PC-3 (cell line): ENCODE measurements around the gene ANKRD35.

Experiments
- EZH2 ChIP-seq: fragments of 300-600 bp; sonication (generic); IDR thresholded peaks from one replicate; pipeline ENCODE4 v1.6.1; 2017; ENCODE audit warnings: antibody characterized with exemption, mild to moderate bottlenecking, low read length; ENCODE audit not compliant: unreplicated experiment
- EZH2phosphoT487 ChIP-seq: fragments of 300-600 bp; sonication (generic); IDR thresholded peaks from 2 replicates; pipeline ENCODE4 v1.6.1; 2018; ENCODE audit warnings: mild to moderate bottlenecking, antibody characterized with exemption, low read length, borderline replicate concordance
- TF ChIP-seq, protein P1 (sequence below): fragments of 300-600 bp; sonication (generic); conservative IDR thresholded peaks from 2 replicates; pipeline ENCODE4 v1.5.1; 2017; ENCODE audit warnings: antibody characterized with exemption, low read depth, mild to moderate bottlenecking, low read length

- TF ChIP-seq, protein P1, sequence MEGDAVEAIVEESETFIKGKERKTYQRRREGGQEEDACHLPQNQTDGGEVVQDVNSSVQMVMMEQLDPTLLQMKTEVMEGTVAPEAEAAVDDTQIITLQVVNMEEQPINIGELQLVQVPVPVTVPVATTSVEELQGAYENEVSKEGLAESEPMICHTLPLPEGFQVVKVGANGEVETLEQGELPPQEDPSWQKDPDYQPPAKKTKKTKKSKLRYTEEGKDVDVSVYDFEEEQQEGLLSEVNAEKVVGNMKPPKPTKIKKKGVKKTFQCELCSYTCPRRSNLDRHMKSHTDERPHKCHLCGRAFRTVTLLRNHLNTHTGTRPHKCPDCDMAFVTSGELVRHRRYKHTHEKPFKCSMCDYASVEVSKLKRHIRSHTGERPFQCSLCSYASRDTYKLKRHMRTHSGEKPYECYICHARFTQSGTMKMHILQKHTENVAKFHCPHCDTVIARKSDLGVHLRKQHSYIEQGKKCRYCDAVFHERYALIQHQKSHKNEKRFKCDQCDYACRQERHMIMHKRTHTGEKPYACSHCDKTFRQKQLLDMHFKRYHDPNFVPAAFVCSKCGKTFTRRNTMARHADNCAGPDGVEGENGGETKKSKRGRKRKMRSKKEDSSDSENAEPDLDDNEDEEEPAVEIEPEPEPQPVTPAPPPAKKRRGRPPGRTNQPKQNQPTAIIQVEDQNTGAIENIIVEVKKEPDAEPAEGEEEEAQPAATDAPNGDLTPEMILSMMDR, result no peak
- TF ChIP-seq EZH2 (no peak), EZH2phosphoT487 (no peak)
Observed at GRCh38 chr1:145877923-145878486, 7.7 kb downstream of the ANKRD35 start.
